Activated CD8-positive, alpha-beta memory T cell treated with anti-CD3 and anti-CD28 coated beads for 1 hour (primary cell): ENCODE results near the gene ATP6V1F.

Experiments
- DNase-seq, 2 donors: peaks; one replicate each; pipeline ENCODE4 v3.0.0-alpha.2; 2020; ENCODE audit warnings: low read depth in 1 of 2; ENCODE audit errors: extremely low read depth in 1 of 2

Gene ATP6V1F

GRCh38 chr7:128835231-128835751, 27.4 kb upstream of the ATP6V1F start:
- no peak for DNase-seq

DNA sequence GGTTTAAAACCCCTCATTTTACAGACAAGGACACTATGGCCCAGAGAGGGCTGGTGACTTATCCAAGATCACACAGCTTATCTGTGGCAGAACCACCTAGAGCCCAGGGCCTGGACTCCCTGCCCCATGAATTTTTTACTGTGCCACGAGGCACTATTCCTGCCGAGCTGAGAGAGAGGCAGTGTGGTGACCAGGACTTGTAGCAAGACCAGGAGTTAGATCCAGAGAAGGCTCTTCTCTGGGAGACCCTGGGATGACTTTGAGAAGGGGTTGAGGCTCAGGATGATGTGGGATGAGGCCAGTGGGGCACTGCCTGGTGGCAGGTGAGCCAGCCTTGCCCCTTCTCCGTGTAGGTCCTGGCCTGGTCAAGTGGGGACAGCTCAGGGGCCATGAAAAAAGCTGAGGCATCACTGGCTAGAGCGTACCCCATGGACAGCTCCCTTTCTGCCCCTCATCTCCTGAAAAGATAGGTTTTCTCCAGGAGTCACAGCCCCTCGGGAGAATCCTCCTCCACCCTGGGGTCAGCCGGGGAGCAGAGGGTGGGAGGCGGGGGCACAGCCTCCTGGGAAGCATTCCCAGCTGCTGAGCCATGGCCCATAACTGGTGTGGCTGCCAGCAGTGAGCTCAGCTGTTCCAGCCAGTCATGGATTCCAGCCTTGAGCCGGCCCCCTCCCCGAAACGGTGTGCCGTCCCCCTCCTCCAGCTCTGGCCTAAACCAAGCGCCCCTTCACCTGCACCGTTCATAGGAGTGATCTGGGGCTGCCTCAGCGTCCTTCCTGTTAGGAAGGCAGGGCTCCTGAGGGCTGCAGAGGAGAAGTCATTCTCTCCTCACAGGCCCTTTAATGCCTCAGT, 26.6 kb upstream of the ATP6V1F start:
- no peak for DNase-seq

GRCh38 chr7:128836729-128837348, 25.8 kb upstream of the ATP6V1F start:
- DNase-seq, result no peak

GRCh38 chr7:128837521-128837921, 25.1 kb upstream of the ATP6V1F start:
- DNase-seq, result no peak

- DNase-seq, result no peak
These were observed 24.4 kb upstream of the ATP6V1F start for GRCh38 chr7:128838109-128838779.

DNA sequence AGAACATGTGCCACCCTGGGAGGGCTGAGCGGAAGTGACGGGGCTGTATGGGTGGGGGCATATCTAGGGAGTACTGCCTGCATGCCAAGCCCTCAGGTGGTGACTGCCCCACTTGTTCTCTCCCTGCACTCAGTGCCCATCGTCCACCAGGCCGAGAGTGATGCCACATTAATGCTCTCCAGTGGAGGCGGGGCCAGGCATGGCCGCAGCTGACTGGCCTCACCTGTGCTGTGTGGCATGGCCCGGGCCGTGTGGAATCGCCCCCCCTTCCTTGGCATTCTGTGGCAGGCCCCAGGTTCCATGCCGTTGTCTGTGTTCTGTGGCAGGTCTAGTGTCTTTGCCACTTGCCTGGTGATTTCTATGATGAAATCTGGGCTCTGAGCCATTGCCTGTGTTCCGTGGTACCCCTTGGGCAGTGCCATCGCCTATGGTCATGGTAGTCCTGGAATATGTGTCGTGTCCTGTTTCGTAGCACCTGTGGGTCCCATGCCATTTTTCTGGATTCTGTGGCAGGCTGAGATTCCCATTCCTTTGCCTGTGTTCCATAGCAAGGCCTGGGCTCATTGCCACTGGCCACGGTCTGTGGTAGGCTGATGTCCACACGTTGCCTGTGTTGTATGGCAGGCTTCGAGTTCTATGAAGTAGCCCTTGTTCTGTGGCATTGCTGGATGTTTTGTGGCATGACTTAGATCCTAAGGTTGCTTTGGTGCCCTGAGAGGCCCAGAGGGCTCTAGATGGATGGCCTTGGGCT, 23.5 kb upstream of the ATP6V1F start:
- DNase-seq, result no peak

GRCh38 chr7:128839751-128840177, 22.9 kb upstream of the ATP6V1F start:
- DNase-seq, result no peak

DNA sequence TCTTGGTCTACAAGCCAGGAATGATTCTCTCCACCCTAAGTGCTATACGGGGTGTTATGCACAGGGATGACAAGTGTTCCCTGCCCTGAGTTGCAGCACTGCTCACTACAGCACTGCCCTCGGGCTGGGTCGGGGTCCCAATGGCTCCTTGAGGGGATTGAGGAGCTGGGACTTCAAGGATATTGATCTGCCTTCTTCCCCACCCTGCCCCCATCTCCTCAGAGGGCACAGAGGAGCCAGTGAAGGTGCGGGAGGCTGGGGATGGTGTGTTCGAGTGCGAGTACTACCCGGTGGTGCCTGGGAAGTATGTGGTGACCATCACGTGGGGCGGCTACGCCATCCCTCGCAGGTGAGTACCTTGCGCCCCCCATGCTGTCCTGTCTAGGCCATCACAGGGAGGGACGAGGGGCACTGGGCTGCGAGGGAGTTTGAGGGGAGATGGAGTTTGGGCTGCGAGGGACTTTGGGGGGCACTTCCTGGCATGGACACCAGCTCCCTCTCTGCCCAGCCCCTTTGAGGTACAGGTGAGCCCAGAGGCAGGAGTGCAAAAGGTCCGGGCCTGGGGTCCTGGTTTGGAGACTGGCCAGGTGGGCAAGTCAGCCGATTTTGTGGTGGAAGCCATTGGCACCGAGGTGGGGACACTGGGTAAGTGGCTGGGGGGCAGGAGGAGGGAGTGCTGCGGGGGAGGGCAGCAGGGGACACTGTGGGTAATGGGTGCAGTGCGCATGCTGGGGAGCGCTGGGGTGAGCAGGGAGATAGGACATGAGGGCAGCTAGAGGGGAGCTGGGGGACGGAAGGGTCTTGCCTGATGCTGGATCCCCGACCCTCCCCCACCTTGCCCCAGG, 22.1 kb upstream of the ATP6V1F start:
- DNase-seq, result no peak

- no peak for DNase-seq
These were observed 21.4 kb upstream of the ATP6V1F start for GRCh38 chr7:128841171-128841690.

DNA sequence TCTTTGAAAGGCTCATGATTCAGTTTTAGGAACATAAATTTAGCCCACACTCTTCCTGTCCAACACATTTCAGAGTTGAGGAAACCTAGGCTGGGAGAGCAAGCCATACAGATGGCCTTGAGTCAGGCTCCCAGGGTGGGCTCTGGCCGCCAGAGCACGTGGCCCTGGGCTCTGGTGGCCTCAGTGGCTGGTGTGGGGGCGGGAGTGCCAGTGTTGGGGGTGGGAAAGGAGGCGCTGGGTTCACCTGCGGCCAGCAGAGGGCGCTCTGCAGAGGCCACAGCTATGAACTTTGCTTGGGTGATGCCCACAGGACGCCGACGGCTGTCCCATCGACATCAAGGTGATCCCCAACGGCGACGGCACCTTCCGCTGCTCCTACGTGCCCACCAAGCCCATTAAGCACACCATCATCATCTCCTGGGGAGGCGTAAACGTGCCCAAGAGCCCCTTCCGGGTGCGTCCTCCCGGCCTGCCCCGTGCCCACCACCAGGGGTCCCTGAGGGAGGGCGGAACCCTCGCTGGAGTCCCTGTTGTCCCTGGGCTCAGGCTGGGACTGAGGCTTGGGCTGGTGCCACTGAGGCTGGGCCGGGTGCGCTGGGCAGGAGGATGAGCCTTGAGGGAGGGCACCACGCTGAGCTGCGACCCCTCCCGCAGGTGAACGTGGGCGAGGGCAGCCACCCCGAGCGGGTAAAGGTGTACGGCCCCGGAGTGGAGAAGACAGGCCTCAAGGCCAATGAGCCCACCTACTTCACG, 20.6 kb upstream of the ATP6V1F start:
- DNase-seq, result peak in 1 of 2 donors; percentile 34

DNA sequence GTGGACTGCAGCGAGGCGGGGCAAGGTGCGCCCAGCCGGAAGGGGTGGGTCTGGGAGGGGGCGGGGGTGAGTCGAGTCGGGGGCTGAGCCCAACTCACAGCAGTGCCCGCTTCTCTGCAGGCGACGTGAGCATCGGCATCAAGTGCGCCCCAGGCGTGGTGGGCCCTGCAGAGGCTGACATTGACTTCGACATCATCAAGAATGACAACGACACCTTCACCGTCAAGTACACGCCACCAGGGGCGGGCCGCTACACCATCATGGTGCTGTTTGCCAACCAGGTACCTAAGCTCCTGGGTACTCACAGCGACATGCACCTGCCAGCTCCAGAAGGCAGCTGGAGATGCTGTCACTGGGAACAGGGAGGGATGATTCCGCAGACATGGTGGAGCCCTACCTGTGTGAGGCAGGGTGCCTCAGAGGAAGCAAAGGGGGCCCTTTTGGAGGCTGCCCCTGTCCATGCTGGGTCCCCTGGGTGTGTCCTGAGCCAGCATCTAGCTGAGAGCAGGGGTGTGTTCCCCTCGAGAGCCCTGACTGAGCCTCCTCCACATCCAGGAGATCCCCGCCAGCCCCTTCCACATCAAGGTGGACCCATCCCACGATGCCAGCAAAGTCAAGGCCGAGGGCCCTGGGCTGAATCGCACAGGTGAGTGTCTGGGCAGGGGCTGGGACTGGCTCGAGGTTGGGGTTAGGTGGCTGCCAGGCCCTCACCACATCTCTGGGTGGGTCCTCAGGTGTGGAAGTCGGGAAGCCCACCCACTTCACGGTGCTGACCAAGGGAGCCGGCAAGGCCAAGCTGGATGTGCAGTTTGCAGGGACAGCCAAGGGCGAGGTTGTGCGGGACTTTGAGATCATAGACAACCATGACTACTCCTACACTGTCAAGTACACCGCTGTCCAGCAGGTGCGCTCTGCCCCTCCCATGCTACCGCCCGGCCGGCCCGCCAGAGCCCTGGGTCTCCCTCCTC, 19.7 kb upstream of the ATP6V1F start:
- no peak for DNase-seq

DNA sequence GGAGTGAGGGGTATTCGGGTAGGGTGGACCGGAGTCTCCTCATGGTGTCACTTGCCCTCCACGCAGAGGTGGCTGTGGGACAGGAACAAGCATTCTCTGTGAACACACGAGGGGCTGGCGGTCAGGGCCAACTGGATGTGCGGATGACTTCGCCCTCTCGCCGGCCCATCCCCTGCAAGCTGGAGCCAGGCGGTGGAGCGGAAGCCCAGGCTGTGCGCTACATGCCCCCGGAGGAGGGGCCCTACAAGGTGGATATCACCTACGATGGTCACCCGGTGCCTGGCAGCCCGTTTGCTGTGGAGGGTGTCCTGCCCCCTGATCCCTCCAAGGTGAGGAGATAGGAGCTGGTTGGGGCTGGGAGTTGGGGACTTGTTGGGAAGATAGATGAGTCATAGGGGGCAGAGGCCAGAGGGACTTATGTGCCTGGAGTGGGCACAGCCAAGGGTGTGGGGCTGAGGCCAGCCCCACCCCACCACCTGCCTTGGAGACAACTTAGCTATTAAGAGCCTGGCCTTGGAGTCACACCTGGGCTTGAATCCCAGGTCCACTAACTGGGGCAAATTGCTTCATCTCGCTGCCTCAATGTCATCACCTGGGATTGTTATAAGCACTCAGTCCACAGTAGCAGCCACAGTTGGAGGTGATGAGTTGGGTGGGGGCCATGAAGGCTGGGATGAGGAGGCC, 18.6 kb upstream of the ATP6V1F start:
- no peak for DNase-seq

DNA sequence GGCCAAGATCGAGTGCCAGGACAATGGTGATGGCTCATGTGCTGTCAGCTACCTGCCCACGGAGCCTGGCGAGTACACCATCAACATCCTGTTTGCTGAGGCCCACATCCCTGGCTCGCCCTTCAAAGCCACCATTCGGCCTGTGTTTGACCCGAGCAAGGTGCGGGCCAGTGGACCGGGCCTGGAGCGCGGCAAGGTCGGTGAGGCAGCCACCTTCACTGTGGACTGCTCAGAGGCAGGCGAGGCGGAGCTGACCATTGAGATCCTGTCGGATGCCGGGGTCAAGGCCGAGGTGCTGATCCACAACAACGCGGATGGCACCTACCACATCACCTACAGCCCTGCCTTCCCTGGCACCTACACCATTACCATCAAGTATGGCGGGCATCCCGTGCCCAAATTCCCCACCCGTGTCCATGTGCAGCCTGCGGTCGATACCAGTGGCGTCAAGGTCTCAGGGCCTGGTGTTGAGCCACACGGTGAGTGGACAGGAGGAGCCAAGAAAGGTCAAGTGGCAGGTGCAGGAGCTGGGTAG, 17.8 kb upstream of the ATP6V1F start:
- no peak for DNase-seq

GRCh38 chr7:128845475-128845874, 17.2 kb upstream of the ATP6V1F start:
- no peak for DNase-seq

GRCh38 chr7:128845987-128846386, 16.7 kb upstream of the ATP6V1F start:
- no peak for DNase-seq

DNA sequence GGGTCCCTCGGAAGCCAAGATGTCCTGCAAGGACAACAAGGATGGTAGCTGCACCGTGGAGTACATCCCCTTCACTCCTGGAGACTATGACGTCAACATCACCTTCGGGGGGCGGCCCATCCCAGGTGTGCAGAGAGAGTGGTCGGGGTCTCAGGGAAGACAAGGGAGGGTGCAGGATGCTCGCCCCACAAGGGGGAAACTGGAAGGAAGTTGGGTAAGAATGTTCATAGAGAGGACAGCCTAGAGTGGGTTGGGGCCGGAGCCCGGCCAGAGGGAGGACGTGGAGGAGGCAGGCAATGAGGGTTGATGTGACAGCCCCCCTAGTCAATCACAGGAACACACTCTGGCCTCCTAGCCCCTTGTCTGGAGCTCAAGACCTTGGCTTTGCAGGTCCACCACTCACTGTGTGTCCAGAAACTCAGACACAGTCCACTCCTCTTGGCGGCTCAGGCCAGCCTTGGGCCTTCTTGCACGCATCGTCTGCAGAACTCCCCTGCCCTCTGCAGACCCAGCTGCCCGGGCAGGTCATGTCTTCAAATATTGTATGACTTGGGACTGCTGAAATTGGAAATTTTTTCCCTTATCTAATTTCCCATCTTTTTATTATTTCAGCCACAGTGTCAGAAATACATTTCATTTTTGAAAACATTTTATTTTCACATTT, 15.7 kb upstream of the ATP6V1F start:
- no peak for DNase-seq
